ENCODE data around the gene SGCD. TPM values are rescaled to one million over a fixed set of nuclear protein-coding genes. Genes with fewer than 3 reads are reported as not detected.

Gene SGCD
- total and polyA plus RNA-seq, 2 of the 4 experiments (the other 2 are of a cell fraction), result 5.8 to 10.6 TPM

GRCh38 chr5:156706631-156707030, 379.7 kb downstream of the SGCD start:
- DNase-seq (no peak), ATAC-seq (ENCODE audit: low read depth) (no peak)
- no peaks in the 10 kb centered on the region for H3K4me1 ChIP-seq (ENCODE audit: control insufficient read depth, insufficient read depth, low read length)
- dilution Hi-C loops (cut with HindIII; ENCODE audit: low sequenced_read_pairs, unreplicated experiment) (no loop called here), in situ Hi-C loops (cut with MboI; ENCODE audit: low sequenced_read_pairs) (no loop called here), intact Hi-C loops (cut with micrococcal nuclease) (no loop called here)
- no peak overlapping the region for H2BK20ac ChIP-seq (ENCODE audit: low read depth, low read length)
- no peak overlapping the region for H2BK120ac ChIP-seq (ENCODE audit: low read depth, low read length)
- POLR2A ChIA-PET (ENCODE audit: unreplicated experiment), result no interaction called here
- no peak overlapping the region for H3K4ac ChIP-seq (ENCODE audit: low read depth, low read length)
- no peak for TF ChIP-seq CEBPB (IDR thresholded peaks at IDR 0.05; ENCODE audit: low read depth, low read length)
- TF ChIP-seq CHD1 (IDR thresholded peaks at IDR 0.05; ENCODE audit: low read depth, low read length), result no peak
- no peak for TF ChIP-seq FOS (IDR thresholded peaks at IDR 0.05; ENCODE audit: low read depth, low read length)
- no peak for TF ChIP-seq CTCF (conservative IDR thresholded peaks at IDR 0.05; ENCODE audit: low read depth, low read length)
- TF ChIP-seq ELK1 (IDR thresholded peaks at IDR 0.05; ENCODE audit: borderline replicate concordance, low read depth, low read length), result no peak
- TF ChIP-seq SMC3 (IDR thresholded peaks at IDR 0.05; ENCODE audit: low read depth, low read length), result no peak
- no peak for TF ChIP-seq MXI1 (IDR thresholded peaks at IDR 0.05; ENCODE audit: borderline replicate concordance, low read depth, low read length)
- no peak for TF ChIP-seq MAZ (IDR thresholded peaks at IDR 0.05; ENCODE audit: borderline replicate concordance, low read depth, low read length)
- no peak for TF ChIP-seq POLR2A (IDR thresholded peaks at IDR 0.05; ENCODE audit: low read depth, low read length)
- no peak for TF ChIP-seq RAD21 (IDR thresholded peaks at IDR 0.05; ENCODE audit: low read length)
- no peak for TF ChIP-seq MAFK (IDR thresholded peaks at IDR 0.05; ENCODE audit: low read depth, low read length)
- TF ChIP-seq RCOR1 (IDR thresholded peaks at IDR 0.05; ENCODE audit: insufficient replicate concordance, low read length), result no peak
- no peak for TF ChIP-seq BHLHE40 (IDR thresholded peaks at IDR 0.05; ENCODE audit: low read depth, low read length)
- no peak for TF ChIP-seq RFX5 (IDR thresholded peaks at IDR 0.05; ENCODE audit: low read depth, low read length)
- TF ChIP-seq, protein P1, sequence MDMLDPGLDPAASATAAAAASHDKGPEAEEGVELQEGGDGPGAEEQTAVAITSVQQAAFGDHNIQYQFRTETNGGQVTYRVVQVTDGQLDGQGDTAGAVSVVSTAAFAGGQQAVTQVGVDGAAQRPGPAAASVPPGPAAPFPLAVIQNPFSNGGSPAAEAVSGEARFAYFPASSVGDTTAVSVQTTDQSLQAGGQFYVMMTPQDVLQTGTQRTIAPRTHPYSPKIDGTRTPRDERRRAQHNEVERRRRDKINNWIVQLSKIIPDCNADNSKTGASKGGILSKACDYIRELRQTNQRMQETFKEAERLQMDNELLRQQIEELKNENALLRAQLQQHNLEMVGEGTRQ (IDR thresholded peaks at IDR 0.05; ENCODE audit: low read depth, low read length), result no peak
- TF ChIP-seq NFE2L2 (IDR thresholded peaks at IDR 0.05; ENCODE audit: low read depth, low read length), result no peak
- no peak overlapping the region for H3K27ac ChIP-seq (ENCODE audit: insufficient read depth, low read length)
- H4K20me1 ChIP-seq (ENCODE audit: insufficient read depth, low read length), result no peaks in the 10 kb centered on the region
- H2AK5ac ChIP-seq (ENCODE audit: low read depth, low read length), result no peak overlapping the region
- no peaks in the 10 kb centered on the region for H3K36me3 ChIP-seq (ENCODE audit: control insufficient read depth, insufficient read depth, low read length)
- no peak overlapping the region for H2AFZ ChIP-seq (replicated peaks; ENCODE audit: low read length, poor library complexity)
- no peak overlapping the region for H4K8ac ChIP-seq (ENCODE audit: low read depth in 2 of 2, low read length in 2 of 2)
- H3K56ac ChIP-seq (ENCODE audit: extremely low read depth, insufficient read depth, low read length), result no peak overlapping the region
- CTCF ChIA-PET, result no interaction called here
- no peak overlapping the region for H2BK15ac ChIP-seq (ENCODE audit: low read depth, low read length)
- no peaks in the 10 kb centered on the region for H3K9me1 ChIP-seq (ENCODE audit: insufficient read depth, low read length)
- no peak overlapping the region for H4K91ac ChIP-seq (ENCODE audit: insufficient read depth, low read depth, low read length)
- H2BK5ac ChIP-seq (ENCODE audit: low read depth, low read length, poor library complexity, severe bottlenecking), result no peak overlapping the region
- no peak overlapping the region for H4K5ac ChIP-seq (ENCODE audit: low read depth, low read length)
- H3K79me1 ChIP-seq (ENCODE audit: low read depth in 1 of 2, low read length in 2 of 2), result no peaks in the 10 kb centered on the region
- H3K4me2 ChIP-seq (ENCODE audit: low read depth, low read length), result no peak overlapping the region
- H3K14ac ChIP-seq (replicated peaks; ENCODE audit: low read depth, low read length), result no peak overlapping the region
- H2AK9ac ChIP-seq (replicated peaks; ENCODE audit: low read depth, low read length, poor library complexity), result no peak overlapping the region
- no peaks in the 10 kb centered on the region for H3K9me3 ChIP-seq (ENCODE audit: control insufficient read depth, insufficient read depth, low read length)
- H3K23ac ChIP-seq (ENCODE audit: low read depth, low read length), result no peak overlapping the region
- no peak overlapping the region for H3K4me3 ChIP-seq (ENCODE audit: insufficient read depth, low read depth, low read length)
- no peaks in the 10 kb centered on the region for H3K27me3 ChIP-seq (ENCODE audit: control insufficient read depth, insufficient read depth, low read length)
- H3K18ac ChIP-seq (ENCODE audit: low read depth, low read length), result no peak overlapping the region
- H3K9ac ChIP-seq (ENCODE audit: low read depth, low read length), result no peak overlapping the region
- no TSS peak for BruUV-seq (replicated peaks)

All from IMR-90 (cell line).